Kidney epithelial cell (primary cell): ENCODE data around the gene CCDC187. TPM values are rescaled to one million over a fixed set of nuclear protein-coding genes. Genes with fewer than 3 reads are reported as not detected.

Source experiments
- DNase-seq: peaks from one replicate; pipeline ENCODE4 v3.0.0-alpha.2; 2010; ENCODE audit warnings: low read depth
- H3K27me3 ChIP-seq: 2 replicates; pipeline ENCODE4 v1.6.0; 2011; ENCODE audit warnings: low read length; ENCODE audit not compliant: control insufficient read depth, insufficient read depth
- H3K36me3 ChIP-seq: 2 replicates; pipeline ENCODE4 v1.5.1; 2011; ENCODE audit warnings: low read length; ENCODE audit not compliant: control insufficient read depth, insufficient read depth
- H3K4me3 ChIP-seq: 2 replicates; pipeline ENCODE4 v1.5.1; 2011; ENCODE audit warnings: low read depth, mild to moderate bottlenecking, control low read depth, low read length
- total RNA-seq: library from RNA; depleted of rRNA; stranded (reverse); fragments of >200 nt; gene quantifications from 2 replicates; pipeline ENCODE4 v1.2.3, GENCODE V29; 2015
- TF ChIP-seq, protein P1 (sequence below): IDR thresholded peaks from 2 replicates; pipeline ENCODE4 v1.5.1; 2011; ENCODE audit warnings: mild to moderate bottlenecking, moderate library complexity, low read length, control low read depth, inconsistent platforms; ENCODE audit not compliant: insufficient read depth, poor library complexity, severe bottlenecking

The CCDC187 gene
- total RNA-seq, 1 donor from 2014 or later, result 0.04 TPM

DNA sequence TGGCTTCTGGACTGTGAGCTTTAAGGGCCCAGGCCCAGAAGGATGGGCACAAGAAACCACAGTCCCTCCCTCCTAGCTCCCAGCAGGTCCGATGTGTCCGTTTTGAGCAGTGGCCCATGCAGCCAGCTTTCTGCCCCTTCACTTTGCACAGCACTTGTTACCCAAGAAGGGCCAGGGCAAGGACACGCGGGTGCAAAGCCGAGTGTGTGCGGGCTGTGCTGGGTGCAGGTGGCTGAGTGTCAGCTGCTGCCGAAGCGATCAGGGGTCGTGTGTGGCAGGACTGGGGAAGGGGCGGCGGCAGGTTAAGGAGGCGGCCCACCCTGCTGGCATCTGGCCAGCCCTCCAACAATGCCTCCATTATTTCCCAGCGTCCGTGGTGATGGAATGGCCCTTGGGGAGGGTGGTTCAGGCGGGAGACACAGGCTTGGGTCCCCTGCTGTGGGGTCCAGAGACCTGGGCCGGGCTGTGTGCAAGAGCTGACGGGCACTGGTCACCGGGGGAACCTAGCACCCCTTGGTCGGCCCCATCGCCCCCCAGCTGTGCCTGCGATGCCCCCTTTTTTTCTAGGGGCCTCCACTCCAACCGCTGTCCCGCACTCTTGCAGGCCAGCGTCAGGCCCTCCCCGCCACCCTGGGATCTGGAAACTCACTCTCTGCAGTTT is 99.6 kb downstream of the CCDC187 start:
- TF ChIP-seq, protein P1, sequence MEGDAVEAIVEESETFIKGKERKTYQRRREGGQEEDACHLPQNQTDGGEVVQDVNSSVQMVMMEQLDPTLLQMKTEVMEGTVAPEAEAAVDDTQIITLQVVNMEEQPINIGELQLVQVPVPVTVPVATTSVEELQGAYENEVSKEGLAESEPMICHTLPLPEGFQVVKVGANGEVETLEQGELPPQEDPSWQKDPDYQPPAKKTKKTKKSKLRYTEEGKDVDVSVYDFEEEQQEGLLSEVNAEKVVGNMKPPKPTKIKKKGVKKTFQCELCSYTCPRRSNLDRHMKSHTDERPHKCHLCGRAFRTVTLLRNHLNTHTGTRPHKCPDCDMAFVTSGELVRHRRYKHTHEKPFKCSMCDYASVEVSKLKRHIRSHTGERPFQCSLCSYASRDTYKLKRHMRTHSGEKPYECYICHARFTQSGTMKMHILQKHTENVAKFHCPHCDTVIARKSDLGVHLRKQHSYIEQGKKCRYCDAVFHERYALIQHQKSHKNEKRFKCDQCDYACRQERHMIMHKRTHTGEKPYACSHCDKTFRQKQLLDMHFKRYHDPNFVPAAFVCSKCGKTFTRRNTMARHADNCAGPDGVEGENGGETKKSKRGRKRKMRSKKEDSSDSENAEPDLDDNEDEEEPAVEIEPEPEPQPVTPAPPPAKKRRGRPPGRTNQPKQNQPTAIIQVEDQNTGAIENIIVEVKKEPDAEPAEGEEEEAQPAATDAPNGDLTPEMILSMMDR, result no peak
- H3K27me3 ChIP-seq, result peaks cover 63% of the 10 kb centered on the region
- H3K4me3 ChIP-seq, result no peak overlapping the region
- no peak for DNase-seq
- no peaks in the 10 kb centered on the region for H3K36me3 ChIP-seq

DNA sequence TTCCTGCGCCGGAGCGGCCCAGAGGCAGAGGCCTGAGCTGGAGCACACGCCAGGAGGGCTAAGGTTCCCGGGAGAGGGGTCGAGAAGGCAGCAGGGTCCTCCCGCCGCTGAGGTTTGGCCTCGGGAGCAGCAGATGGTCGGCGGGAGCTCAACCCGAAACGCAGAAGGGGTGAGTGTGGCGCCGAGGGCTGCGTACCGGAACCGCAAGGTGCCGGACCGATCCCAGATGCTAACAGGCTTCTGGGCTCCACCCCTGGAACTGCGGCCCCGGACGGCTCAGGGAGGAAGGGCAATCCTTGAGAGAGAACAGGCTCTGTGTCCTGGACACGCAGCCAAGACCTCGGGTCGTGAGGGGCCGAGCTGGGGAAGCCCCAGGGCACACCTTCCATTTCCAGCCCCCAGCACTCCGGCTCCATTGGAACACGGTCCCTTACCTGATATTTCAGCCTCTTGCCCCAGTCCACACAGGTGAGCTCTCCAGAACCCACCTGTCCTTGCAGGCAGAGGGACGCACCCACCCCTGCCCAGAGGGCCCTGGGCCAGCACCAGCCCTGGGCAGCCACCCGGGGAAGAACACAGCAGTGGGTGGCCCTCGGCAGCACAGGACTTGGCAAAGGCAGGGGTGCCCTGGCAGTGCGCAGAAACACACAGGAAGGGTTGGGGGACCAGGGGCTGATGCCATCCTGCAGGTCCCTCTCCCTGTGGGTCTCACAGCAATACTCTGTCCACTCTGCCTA is 100.3 kb downstream of the CCDC187 start:
- H3K4me3 ChIP-seq, result no peak overlapping the region
- TF ChIP-seq, protein P1, result no peak
- H3K27me3 ChIP-seq, result peaks cover 69% of the 10 kb centered on the region
- DNase-seq, result no peak
- no peaks in the 10 kb centered on the region for H3K36me3 ChIP-seq

DNA sequence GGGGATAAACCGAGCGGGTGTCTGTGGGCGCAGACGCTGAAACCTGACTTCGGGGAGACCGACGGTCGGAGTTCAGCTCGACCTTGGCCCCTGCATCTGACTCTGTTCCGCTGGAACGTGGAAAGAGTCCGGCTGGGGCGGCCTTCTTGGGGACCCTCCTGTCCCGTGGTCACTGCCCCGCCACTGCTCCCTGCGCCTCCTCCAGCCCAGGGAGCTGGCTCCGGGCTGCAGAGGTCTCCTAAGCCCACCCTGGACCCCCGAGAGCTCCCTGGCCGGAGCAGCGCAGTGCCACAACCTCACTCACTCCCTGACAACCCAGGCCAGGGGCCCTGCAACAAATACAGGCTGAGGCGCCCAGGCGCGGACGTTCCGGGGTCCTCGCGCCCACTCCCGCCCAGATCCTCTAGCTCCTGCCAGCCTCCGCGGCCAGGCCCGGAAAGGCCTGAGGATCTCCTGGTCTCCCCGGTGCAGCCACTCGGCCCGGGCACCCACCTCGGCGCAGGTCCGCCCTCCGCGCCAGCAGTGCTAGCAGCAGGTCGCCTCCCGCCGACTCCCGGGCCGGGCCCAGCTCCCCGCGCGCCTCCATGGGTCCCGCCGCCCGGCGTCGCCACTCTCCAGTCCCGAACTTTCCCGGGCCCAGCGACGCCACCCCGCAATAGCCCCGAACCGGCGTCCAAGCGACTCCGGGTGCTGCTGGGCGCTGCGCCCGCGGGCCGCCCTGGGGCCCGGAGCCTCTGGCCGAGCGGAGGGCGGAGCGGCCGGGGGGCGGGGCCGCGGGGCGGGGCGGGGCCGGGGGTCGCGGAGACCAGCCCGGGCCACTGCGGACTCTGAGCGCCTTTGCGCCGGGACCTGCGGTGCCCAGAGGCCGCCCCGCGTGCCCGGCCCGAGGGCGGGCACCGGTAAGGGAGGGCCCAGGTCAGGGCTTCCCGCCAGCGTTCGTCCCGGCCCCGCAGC is 101.2 kb downstream of the CCDC187 start:
- TF ChIP-seq, protein P1, result no peak
- Histone ChIP-seq H3K27me3 (peaks cover 77% of the 10 kb centered on the region), H3K4me3 (no peak overlapping the region), H3K36me3 (no peaks in the 10 kb centered on the region)
- DNase-seq, result no peak

DNA sequence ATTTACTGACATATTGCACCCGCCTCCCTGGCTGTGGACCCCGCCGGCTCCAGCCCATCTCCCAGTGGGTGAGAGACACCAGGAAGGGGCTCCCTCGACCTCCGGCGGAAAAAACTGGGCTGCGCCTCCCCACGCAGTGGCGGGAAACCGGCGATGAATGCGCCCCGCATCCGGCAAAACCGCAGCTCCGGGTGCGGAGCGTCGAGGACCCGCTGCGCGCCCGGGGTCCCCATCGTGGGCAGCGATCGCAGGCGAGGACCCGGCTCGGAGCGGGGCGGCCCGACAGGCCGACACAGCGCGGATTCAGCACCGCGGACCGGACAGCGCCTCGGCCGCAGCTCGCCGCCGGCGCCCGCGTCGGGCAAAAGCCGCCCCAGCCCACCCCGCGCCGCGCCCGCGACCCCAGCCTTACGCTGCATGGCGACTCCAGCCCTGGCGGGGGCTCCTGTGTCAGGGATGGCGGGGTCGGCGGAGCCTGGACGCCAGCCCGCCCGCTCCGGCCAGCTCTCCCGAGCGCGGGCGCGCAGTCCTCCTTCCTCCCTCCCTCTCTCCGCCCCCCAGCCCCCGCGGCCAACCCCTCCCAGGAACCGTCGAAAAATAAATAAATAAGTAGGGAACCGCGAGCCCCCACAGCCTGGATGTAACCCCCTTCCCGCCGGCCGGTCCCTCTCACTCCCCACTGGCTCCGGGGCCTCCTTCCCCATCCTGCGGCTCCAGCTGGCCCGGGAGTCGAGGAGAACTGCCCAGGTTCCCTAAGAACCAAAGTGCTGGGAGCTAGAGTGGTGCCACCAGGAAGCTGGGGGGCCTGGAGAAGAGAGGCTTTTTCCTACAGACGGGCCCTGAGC is 102.1 kb downstream of the CCDC187 start:
- Histone ChIP-seq H3K27me3 (peaks cover 86% of the 10 kb centered on the region), H3K36me3 (no peaks in the 10 kb centered on the region), H3K4me3 (no peak overlapping the region)
- no peak for DNase-seq
- TF ChIP-seq, protein P1, result no peak

DNA sequence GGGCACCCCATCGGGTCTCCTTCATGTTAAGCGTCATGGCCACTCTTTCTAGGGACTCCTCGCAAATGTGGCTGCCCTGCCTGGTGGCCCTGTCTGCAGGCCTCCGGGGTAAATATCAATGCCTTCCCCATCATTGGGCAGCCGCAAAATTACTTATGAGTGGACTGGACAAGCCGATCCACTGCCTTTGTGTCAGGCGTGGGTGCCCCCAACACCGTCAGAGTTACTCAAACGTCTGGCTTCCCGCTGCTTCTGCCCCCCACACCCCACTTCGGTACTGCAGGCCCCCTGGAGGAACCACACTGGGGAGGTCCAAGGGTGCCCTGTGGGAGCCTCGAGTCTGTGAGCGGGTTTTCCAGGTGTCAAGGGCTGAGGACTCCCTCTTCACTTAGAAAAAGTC is 102.7 kb downstream of the CCDC187 start:
- H3K4me3 ChIP-seq, result no peak overlapping the region
- TF ChIP-seq, protein P1, result no peak
- peaks cover 93% of the 10 kb centered on the region for H3K27me3 ChIP-seq
- no peak for DNase-seq
- no peaks in the 10 kb centered on the region for H3K36me3 ChIP-seq
